DND-41 (cell line): ENCODE results near the gene SLC6A18.

ENCODE experiments used
- EZH2 ChIP-seq: IDR thresholded peaks from 3 replicates; pipeline ENCODE4 v1.6.1; 2012; ENCODE audit warnings: borderline replicate concordance, low read depth, mild to moderate bottlenecking, moderate library complexity, low read length, inconsistent platforms; ENCODE audit not compliant: severe bottlenecking
- TF ChIP-seq, protein P1 (sequence below): IDR thresholded peaks from 2 replicates; pipeline ENCODE4 v1.5.1; 2012; ENCODE audit warnings: borderline replicate concordance, low read length, moderate library complexity, mild to moderate bottlenecking; ENCODE audit not compliant: poor library complexity, severe bottlenecking; ENCODE audit errors: extremely low read depth

DNA sequence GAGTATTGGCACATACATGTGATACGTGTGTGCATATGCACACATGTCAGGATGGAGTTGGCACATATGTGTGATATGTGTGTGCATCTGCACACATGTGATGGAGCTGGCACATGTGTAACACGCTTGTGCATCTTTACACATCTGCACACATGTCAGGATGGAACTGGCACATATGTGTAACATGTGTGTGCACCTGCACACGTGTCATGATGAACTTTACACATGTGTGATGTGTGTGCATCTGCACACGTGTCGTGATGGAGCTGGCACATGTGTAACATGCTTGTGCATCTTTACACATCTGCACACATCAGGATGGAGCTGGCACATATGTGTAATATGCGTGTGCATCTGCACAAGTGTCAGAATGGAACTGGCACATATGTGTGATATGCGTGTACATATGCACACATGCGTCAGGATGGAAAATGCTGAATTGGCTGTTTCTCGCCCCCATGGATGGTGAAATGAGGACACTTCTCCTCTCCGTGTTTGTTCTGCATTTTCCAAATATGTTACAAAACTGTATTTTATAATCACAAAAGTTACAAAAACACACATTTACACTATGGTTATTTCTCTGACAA is 40.0 kb upstream of the SLC6A18 start:
- TF ChIP-seq, protein P1, sequence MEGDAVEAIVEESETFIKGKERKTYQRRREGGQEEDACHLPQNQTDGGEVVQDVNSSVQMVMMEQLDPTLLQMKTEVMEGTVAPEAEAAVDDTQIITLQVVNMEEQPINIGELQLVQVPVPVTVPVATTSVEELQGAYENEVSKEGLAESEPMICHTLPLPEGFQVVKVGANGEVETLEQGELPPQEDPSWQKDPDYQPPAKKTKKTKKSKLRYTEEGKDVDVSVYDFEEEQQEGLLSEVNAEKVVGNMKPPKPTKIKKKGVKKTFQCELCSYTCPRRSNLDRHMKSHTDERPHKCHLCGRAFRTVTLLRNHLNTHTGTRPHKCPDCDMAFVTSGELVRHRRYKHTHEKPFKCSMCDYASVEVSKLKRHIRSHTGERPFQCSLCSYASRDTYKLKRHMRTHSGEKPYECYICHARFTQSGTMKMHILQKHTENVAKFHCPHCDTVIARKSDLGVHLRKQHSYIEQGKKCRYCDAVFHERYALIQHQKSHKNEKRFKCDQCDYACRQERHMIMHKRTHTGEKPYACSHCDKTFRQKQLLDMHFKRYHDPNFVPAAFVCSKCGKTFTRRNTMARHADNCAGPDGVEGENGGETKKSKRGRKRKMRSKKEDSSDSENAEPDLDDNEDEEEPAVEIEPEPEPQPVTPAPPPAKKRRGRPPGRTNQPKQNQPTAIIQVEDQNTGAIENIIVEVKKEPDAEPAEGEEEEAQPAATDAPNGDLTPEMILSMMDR, result no peak
- no peak for TF ChIP-seq EZH2
